Erythroblast (primary cell): ENCODE measurements around the gene ANK3.

Source experiments
- GATA1 ChIP-seq: IDR thresholded peaks from 2 replicates; pipeline ENCODE4 v1.6.1; 2011; ENCODE audit warnings: low read depth, mild to moderate bottlenecking, control low read depth, low read length, moderate library complexity
- POLR2A ChIP-seq: IDR thresholded peaks from 2 replicates; pipeline ENCODE4 v1.6.1; 2011; ENCODE audit warnings: mild to moderate bottlenecking, low read length

GRCh38 chr10:60311821-60312220 lies 77.9 kb downstream of the ANK3 start:
- TF ChIP-seq POLR2A (no peak), GATA1 (no peak)
